GM12891 (cell line): ENCODE measurements around the gene FUCA1.
"Not testable (repeated sequence)": the region's sequence is repeated elsewhere in the genome, so short reads cannot be mapped to it uniquely, and the experiment has no call there.

ENCODE experiments used
- PAX5 ChIP-seq: IDR thresholded peaks from 2 replicates; pipeline ENCODE4 v1.6.1; 2011; ENCODE audit warnings: low read length, moderate library complexity, mild to moderate bottlenecking; ENCODE audit not compliant: insufficient read depth, severe bottlenecking
- POLR2A ChIP-seq: IDR thresholded peaks from 2 replicates; pipeline ENCODE4 v1.6.1; 2011; ENCODE audit warnings: low read depth, low read length, control low read depth
- POLR2AphosphoS5 ChIP-seq: IDR thresholded peaks from 2 replicates; pipeline ENCODE4 v1.6.1; 2011; ENCODE audit warnings: low read depth, low read length, control low read depth
- POU2F2 ChIP-seq: IDR thresholded peaks from 2 replicates; pipeline ENCODE4 v1.6.1; 2011; ENCODE audit warnings: low read depth, mild to moderate bottlenecking, control low read depth, low read length, moderate library complexity
- SPI1 ChIP-seq: IDR thresholded peaks from 2 replicates; pipeline ENCODE4 v1.6.1; 2011; ENCODE audit warnings: low read depth, low read length, control low read depth

- not testable (repeated sequence) for TF ChIP-seq POLR2A, POLR2AphosphoS5, SPI1, PAX5, POU2F2
These were observed 33.9 kb downstream of the FUCA1 start for GRCh38 chr1:23834156-23834555.
